RWPE2 (cell line): ENCODE data around the gene PRKCE.

Experiments
- ATAC-seq: fragments of 200-7000 bp; cut with Tn5 transposase; 3 replicates; pipeline ENCODE4 v1.9.1; 2021; ENCODE audit warnings: low read depth
- DNase-seq: peaks from one replicate; pipeline ENCODE4 v3.0.0-alpha.2; 2020; ENCODE audit warnings: low spot score
- H3K27ac ChIP-seq: fragments of 450-650 bp; 2 replicates; pipeline ENCODE4 v1.5.1; 2017; ENCODE audit warnings: mild to moderate bottlenecking; ENCODE audit not compliant: poor library complexity, severe bottlenecking
- H3K27me3 ChIP-seq: fragments of 250-450 bp; sonication (Bioruptor Pico); 2 replicates; pipeline ENCODE4 v1.5.1; 2021; ENCODE audit warnings: mild to moderate bottlenecking, moderate library complexity; ENCODE audit not compliant: insufficient read depth, poor library complexity, severe bottlenecking
- H3K36me3 ChIP-seq: fragments of 250-450 bp; sonication (Bioruptor Pico); 2 replicates; pipeline ENCODE4 v1.5.1; 2020; ENCODE audit warnings: low read depth, mild to moderate bottlenecking, moderate library complexity
- H3K4me1 ChIP-seq: fragments of 250-450 bp; sonication (Bioruptor Pico); 2 replicates; pipeline ENCODE4 v1.5.1; 2021; ENCODE audit warnings: mild to moderate bottlenecking, moderate library complexity; ENCODE audit not compliant: insufficient read depth, poor library complexity, severe bottlenecking
- H3K4me3 ChIP-seq: fragments of 250-450 bp; sonication (Bioruptor Pico); 2 replicates; pipeline ENCODE4 v1.5.1; 2021; ENCODE audit warnings: mild to moderate bottlenecking, moderate library complexity; ENCODE audit not compliant: severe bottlenecking
- H3K9me3 ChIP-seq: fragments of 250-450 bp; sonication (Bioruptor Pico); 2 replicates; pipeline ENCODE4 v1.5.1; 2021; ENCODE audit warnings: mild to moderate bottlenecking, moderate library complexity; ENCODE audit not compliant: severe bottlenecking
- CTCF ChIP-seq: fragments of 450-650 bp; IDR thresholded peaks from one replicate; pipeline ENCODE4 v1.5.1; 2017; ENCODE audit warnings: mild to moderate bottlenecking, moderate library complexity; ENCODE audit not compliant: poor library complexity, severe bottlenecking

The PRKCE gene

GRCh38 chr2:45622336-45623075, 29.0 kb upstream of the PRKCE start:
- H3K9me3 ChIP-seq, result no peaks in the 10 kb centered on the region
- DNase-seq, result no peak
- no peaks in the 10 kb centered on the region for H3K27me3 ChIP-seq
- ATAC-seq, result no peak
- no peak for TF ChIP-seq CTCF
- H3K4me3 ChIP-seq, result no peak overlapping the region
- peaks cover 2% of the 10 kb centered on the region for H3K4me1 ChIP-seq
- H3K27ac ChIP-seq, result no peak overlapping the region
- no peaks in the 10 kb centered on the region for H3K36me3 ChIP-seq

GRCh38 chr2:45623098-45623497, 28.4 kb upstream of the PRKCE start:
- TF ChIP-seq CTCF, result no peak
- ATAC-seq (no peak), DNase-seq (no peak)
- H3K27me3 ChIP-seq, result no peaks in the 10 kb centered on the region
- no peaks in the 10 kb centered on the region for H3K9me3 ChIP-seq
- no peak overlapping the region for H3K27ac ChIP-seq
- H3K4me1 ChIP-seq, result no peaks in the 10 kb centered on the region
- H3K4me3 ChIP-seq, result no peak overlapping the region
- H3K36me3 ChIP-seq, result no peaks in the 10 kb centered on the region

- Histone ChIP-seq H3K27me3 (no peaks in the 10 kb centered on the region), H3K27ac (no peak overlapping the region), H3K4me1 (no peaks in the 10 kb centered on the region), H3K9me3 (no peaks in the 10 kb centered on the region), H3K36me3 (no peaks in the 10 kb centered on the region), H3K4me3 (no peak overlapping the region)
- TF ChIP-seq CTCF, result no peak
- DNase-seq (no peak), ATAC-seq (no peak)
These were observed 25.7 kb upstream of the PRKCE start for GRCh38 chr2:45625824-45626223.

GRCh38 chr2:45626387-45627221, 24.9 kb upstream of the PRKCE start:
- Histone ChIP-seq H3K27ac (no peak overlapping the region), H3K4me3 (no peak overlapping the region), H3K9me3 (no peaks in the 10 kb centered on the region), H3K27me3 (no peaks in the 10 kb centered on the region), H3K4me1 (no peaks in the 10 kb centered on the region), H3K36me3 (no peaks in the 10 kb centered on the region)
- TF ChIP-seq CTCF, result no peak
- no peak for DNase-seq
- ATAC-seq, result no peak

- Histone ChIP-seq H3K27ac (no peak overlapping the region), H3K4me3 (no peak overlapping the region), H3K9me3 (no peaks in the 10 kb centered on the region), H3K4me1 (no peaks in the 10 kb centered on the region), H3K36me3 (no peaks in the 10 kb centered on the region), H3K27me3 (no peaks in the 10 kb centered on the region)
- no peak for TF ChIP-seq CTCF
- DNase-seq (no peak), ATAC-seq (no peak)
These were observed 23.6 kb upstream of the PRKCE start for GRCh38 chr2:45627911-45628310.
